ENCODE results near the gene LTBP3. TPM values are rescaled to one million over a fixed set of nuclear protein-coding genes. Genes with fewer than 3 reads are reported as not detected.

LTBP3 gene
- total and polyA plus RNA-seq, 9 of the 15 experiments (the other 6 are each of a cell fraction or from before 2014, with no cell fraction given) = 0.06 to 20.5 (median 4.8) TPM

DNA sequence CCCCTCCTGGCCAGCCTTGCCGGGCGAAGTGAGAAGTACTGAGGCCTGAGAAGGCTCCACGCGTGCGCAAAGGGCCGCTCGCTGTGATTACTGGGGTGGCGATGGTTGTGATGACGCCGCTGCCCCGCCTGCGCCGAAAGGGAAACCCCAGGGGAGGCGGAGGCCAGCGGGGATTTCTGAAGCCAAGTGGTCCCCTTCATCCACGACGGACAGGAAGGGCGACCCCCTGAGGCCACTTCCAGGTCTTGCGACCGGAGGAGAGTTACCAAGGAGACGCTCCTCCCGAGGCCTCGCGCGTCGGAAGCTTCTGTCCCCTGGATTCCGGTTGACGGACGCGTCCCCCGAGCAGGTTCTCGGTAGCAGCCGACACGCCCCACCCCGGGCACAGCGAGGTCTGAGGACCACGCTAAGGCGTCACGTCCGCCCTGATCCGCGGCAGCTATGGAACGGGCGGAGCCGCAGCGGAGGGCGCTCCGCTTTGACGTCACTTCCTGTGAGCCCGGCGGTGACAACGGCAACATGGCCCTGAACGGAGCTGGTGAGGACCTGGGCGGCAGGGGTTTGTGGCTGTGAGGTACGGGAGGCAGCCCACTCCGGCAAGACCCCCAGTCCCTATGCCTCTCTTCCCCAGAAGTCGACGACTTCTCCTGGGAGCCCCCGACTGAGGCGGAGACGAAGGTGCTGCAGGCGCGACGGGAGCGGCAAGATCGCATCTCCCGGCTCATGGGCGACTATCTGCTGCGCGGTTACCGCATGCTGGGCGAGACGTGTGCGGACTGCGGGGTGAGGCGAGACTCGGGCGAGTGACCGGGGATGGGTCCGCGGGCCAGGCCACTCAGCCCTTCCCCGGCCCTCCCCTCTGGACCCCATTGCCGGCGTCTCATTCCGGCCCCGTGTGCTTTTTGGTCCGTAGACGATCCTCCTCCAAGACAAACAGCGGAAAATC lies 12.1 kb upstream of the LTBP3 start, which contains the start of gene ZNRD2 (continued):
- TF ChIP-seq, protein P1, sequence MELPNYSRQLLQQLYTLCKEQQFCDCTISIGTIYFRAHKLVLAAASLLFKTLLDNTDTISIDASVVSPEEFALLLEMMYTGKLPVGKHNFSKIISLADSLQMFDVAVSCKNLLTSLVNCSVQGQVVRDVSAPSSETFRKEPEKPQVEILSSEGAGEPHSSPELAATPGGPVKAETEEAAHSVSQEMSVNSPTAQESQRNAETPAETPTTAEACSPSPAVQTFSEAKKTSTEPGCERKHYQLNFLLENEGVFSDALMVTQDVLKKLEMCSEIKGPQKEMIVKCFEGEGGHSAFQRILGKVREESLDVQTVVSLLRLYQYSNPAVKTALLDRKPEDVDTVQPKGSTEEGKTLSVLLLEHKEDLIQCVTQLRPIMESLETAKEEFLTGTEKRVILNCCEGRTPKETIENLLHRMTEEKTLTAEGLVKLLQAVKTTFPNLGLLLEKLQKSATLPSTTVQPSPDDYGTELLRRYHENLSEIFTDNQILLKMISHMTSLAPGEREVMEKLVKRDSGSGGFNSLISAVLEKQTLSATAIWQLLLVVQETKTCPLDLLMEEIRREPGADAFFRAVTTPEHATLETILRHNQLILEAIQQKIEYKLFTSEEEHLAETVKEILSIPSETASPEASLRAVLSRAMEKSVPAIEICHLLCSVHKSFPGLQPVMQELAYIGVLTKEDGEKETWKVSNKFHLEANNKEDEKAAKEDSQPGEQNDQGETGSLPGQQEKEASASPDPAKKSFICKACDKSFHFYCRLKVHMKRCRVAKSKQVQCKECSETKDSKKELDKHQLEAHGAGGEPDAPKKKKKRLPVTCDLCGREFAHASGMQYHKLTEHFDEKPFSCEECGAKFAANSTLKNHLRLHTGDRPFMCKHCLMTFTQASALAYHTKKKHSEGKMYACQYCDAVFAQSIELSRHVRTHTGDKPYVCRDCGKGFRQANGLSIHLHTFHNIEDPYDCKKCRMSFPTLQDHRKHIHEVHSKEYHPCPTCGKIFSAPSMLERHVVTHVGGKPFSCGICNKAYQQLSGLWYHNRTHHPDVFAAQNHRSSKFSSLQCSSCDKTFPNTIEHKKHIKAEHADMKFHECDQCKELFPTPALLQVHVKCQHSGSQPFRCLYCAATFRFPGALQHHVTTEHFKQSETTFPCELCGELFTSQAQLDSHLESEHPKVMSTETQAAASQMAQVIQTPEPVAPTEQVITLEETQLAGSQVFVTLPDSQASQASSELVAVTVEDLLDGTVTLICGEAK (IDR thresholded peaks at IDR 0.05) = peak; percentile 98
- TF ChIP-seq, protein P1 (CRISPR knock-in tag; IDR thresholded peaks at IDR 0.05) = no peak
- TF ChIP-seq MTA3 (IDR thresholded peaks at IDR 0.05; ENCODE audit: borderline replicate concordance) (peak; percentile 84; the same call in 1 of the 2 replicates), E2F8 (IDR thresholded peaks at IDR 0.05; ENCODE audit: low read depth, partially characterized antibody) (peak; percentile 93), EGR1 (conservative IDR thresholded peaks at IDR 0.05) (peak; percentile 38; the same call in 1 of the 2 replicates), ELF1 (tag; IDR thresholded peaks at IDR 0.05) (peak; percentile 75; the same call in 1 of the 2 replicates), HIVEP1 (CRISPR knock-in tag; IDR thresholded peaks at IDR 0.05) (peak; percentile 96), ZNF639 (CRISPR knock-in tag; conservative IDR thresholded peaks at IDR 0.05 in 1 of 2, IDR thresholded peaks at IDR 0.05 in 1 of 2) (peak in 1 of 2 experiments; percentile 99; a peak in 2 of 4 replicates), FOXJ2 (tag; IDR thresholded peaks at IDR 0.05) (peak; percentile 72), SAP30 (IDR thresholded peaks at IDR 0.05; ENCODE audit: borderline replicate concordance, insufficient read depth, low read depth, low read length, poor library complexity, severe bottlenecking) (peak; percentile 79), ADNP (tag; IDR thresholded peaks at IDR 0.05) (no peak)
